ENCODE measurements around the gene SIK2.

Gene SIK2

DNA sequence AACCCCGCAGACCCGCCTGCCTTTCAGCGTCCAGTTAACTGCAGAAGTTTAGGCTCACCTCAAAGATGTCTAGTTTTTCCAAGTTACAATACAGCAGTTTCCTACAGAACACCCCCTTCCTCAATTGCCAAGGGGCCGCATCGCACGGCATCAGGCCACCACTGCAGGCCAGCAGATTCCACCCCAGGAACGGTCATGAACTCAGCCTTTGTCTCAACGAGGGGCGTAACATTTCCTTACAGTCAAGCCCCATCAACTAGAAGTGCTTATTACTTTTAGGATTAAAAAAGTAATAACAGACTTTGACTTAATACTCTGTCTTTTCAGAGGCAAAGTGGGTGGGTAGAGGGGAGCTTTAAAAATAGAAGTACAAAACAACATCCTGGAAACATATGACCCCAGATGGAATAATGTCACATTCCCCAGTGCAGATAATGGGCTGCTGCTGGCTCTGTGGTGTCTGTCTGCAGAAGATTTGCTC, 127.6 kb downstream of the SIK2 start:
- in situ Hi-C loops (cut with MboI; ENCODE audit: low sequenced_read_pairs, unreplicated experiment): no loop called here
- DNase-seq (ENCODE audit: low spot score): no peak
- TF ChIP-seq, protein P1, sequence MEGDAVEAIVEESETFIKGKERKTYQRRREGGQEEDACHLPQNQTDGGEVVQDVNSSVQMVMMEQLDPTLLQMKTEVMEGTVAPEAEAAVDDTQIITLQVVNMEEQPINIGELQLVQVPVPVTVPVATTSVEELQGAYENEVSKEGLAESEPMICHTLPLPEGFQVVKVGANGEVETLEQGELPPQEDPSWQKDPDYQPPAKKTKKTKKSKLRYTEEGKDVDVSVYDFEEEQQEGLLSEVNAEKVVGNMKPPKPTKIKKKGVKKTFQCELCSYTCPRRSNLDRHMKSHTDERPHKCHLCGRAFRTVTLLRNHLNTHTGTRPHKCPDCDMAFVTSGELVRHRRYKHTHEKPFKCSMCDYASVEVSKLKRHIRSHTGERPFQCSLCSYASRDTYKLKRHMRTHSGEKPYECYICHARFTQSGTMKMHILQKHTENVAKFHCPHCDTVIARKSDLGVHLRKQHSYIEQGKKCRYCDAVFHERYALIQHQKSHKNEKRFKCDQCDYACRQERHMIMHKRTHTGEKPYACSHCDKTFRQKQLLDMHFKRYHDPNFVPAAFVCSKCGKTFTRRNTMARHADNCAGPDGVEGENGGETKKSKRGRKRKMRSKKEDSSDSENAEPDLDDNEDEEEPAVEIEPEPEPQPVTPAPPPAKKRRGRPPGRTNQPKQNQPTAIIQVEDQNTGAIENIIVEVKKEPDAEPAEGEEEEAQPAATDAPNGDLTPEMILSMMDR (IDR thresholded peaks at IDR 0.05; ENCODE audit: borderline replicate concordance, control extremely low read depth, extremely low read depth, insufficient read depth, missing control alignments): no peak

DNA sequence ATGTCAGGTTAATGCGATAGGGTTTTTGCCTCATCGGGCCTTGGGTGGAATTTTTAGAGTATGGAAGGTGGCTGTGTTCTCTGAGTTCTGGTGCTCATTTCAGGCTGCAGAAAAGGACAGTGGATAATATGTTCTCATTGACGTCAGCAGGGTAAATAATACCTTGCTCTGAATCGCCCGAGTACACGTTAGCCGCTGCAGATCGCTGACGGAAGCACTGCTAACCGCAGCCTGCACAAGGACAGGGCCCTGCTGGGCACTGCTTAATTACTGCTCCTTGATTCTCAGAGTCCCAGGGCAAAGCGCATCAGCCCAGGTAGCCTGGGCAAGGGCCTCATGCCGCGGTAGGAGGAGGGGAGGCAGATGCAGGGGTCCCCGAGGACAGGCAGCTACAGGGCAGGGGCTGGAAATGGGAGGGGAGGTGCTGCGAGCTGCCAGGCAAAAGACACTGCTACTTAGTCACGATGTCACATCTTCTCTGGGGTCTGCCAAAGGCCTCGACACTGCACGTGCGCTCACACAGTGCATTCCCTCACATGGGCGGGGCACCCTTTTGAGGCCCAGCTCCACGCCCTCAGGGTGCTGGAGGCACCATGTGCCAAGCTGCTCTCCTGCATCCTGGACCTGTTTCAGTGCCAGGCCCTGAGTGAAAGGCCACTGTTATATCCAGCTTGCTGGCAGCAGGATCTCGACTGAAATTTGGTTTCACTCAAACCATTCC, 128.8 kb downstream of the SIK2 start:
- TF ChIP-seq, protein P1 (IDR thresholded peaks at IDR 0.05; ENCODE audit: borderline replicate concordance, control extremely low read depth, extremely low read depth, insufficient read depth, missing control alignments): no peak
- in situ Hi-C loops (cut with MboI; ENCODE audit: low sequenced_read_pairs, unreplicated experiment): no loop called here
- DNase-seq (ENCODE audit: low spot score): no peak

DNA sequence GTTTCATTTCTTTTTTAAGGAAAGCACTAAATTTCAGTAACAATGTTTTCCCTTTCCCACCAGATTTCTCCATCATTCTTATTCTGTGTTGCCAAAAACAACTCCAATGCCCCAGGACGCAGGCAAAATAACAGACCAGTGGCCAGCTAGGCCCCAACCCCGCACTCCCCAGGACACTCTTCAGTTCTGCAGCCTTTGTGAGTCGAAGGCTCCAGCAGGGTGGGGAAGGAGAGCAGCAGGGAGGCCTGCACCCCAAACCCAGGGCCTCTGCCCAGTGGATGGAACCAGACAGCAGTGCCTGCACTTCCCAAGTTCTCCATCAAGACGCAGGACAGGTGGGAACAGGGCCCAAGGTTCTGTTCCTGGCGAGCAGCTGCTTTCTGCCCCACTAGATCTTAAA, 129.6 kb downstream of the SIK2 start:
- TF ChIP-seq, protein P1 (IDR thresholded peaks at IDR 0.05; ENCODE audit: borderline replicate concordance, control extremely low read depth, extremely low read depth, insufficient read depth, missing control alignments): no peak
- in situ Hi-C loops (cut with MboI; ENCODE audit: low sequenced_read_pairs, unreplicated experiment): no loop called here
- DNase-seq (ENCODE audit: low spot score): no peak

DNA sequence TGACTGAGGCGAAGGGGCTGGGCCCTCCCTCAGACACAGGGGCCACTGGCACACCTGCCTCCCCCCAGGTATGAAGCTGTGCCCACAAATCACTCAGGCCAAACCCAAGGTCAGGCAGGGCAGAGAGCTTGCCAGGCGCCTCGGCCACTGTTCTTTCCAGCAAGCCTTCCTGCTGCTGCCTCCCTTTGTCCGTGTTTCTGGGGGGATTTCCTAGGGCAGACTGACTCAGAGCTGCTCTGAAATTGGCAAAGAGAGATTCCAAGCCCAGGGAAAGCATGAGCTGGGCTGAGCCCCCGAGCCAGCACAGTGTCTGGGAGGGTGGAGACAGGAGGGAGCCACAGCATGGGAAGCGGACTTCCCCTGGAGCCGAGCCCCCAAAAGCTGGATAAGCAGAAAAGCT, 130.8 kb downstream of the SIK2 start:
- in situ Hi-C loops (cut with MboI; ENCODE audit: low sequenced_read_pairs, unreplicated experiment): no loop called here
- DNase-seq (ENCODE audit: low spot score): no peak
- TF ChIP-seq, protein P1 (IDR thresholded peaks at IDR 0.05; ENCODE audit: borderline replicate concordance, control extremely low read depth, extremely low read depth, insufficient read depth, missing control alignments): no peak

DNA sequence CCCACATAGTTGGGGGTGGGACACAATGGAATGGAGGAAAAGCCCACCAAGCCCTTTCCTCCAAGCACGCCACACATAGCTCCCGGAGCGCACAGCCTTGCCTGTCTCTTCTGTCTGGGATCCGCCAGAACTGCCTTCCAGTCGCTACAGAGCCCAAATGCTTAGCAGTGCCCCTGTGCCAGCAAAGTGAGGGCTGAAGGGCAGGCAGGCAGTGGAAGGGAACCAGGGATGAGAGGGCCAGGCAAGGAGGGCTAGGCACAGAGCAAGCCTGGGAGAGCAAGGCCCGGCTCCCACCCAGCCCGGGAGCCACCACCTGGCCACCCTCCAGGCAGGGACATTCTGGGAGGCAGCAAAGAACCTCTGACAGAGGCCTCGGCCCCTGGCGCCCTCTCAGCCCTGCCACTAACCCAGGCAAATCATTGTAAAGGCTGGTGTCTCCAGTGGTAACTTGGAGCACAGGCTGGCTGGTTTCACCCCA, 131.4 kb downstream of the SIK2 start:
- in situ Hi-C loops (cut with MboI; ENCODE audit: low sequenced_read_pairs, unreplicated experiment): no loop called here

DNA sequence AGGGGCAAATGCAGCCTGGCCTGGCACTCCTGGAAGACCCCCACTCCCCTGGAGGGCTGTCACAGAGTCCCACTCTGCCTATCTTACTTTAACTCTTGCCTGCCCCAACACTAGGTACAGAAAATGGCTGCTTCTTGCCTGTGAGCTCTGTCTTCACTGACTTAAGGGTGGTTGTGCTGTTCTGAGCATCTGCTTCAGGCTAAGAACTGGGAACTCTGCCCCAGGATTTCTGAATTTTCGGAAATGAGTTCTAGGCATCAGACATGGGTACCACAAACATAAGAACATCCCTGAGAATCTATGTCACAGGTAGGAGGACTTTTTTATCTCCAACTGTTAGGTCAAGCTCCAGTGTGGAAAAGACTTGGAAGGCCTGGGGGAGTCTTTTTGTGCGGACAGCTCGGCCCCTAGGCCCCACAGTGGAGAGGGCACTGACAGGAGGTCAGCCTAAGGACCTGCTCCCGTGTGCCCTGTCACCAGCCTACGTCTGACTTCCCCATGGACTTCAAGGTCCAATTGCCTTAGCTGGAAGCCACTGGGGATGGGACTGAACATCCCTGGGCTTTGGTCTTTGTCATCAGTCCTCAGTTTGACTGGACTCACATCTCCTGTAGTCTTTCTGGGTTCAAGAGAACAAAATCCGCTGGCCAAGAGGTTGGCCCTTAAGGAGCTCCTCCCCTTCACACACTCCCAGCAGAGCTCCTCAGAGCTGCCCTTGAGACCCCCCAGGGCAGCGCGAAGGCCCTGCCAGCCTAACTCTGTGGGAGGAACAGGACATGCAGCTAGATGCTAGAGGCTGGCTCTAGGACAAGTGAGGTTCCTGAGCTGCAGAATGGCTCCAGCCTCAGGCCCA, 132.1 kb downstream of the SIK2 start:
- in situ Hi-C loops (cut with MboI; ENCODE audit: low sequenced_read_pairs, unreplicated experiment): no loop called here
- TF ChIP-seq, protein P1 (IDR thresholded peaks at IDR 0.05; ENCODE audit: borderline replicate concordance, control extremely low read depth, extremely low read depth, insufficient read depth, missing control alignments): no peak
- no peak for DNase-seq (ENCODE audit: low spot score)

More for the DNA sequence above, 131.4 kb downstream of the SIK2 start:
- no peak for DNase-seq (ENCODE audit: low spot score)
- TF ChIP-seq, protein P1 (IDR thresholded peaks at IDR 0.05; ENCODE audit: borderline replicate concordance, control extremely low read depth, extremely low read depth, insufficient read depth, missing control alignments): no peak
